Stimulated activated CD8-positive, alpha-beta memory T cell treated with anti-CD3 and anti-CD28 coated beads, Interleukin-7, amount 100 ng/mL, for 4 hours (primary cell): ENCODE measurements around the gene TSPAN18.
A peak's percentile ranks its signal among the peaks of the same experiment; 100 is the strongest.

Source experiments
- DNase-seq, 2 donors: peaks; one replicate each; pipeline ENCODE4 v3.0.0-alpha.2; 2020; ENCODE audit warnings: low read depth in 2 of 2

TSPAN18 gene

DNA sequence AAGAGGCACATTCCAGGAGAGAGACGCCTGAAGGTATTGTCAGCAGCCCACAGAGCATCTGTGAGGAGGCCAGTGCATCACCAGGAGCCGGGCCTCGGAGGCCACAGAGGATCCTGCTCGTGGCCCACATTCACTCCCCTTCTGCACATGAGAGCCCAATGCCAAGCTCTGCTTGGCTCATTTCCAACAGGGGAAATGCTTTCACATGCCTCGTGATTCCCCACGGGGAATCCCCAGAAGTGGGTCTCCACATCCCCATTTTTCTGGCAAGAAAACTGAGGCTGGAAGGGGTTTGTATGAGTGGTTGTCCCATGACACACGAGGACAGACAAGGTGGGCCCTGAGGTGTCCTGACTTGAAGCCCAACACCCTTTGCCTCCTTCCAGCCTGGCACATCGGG lies 189.6 kb downstream of the TSPAN18 start:
- DNase-seq, result no peak

DNA sequence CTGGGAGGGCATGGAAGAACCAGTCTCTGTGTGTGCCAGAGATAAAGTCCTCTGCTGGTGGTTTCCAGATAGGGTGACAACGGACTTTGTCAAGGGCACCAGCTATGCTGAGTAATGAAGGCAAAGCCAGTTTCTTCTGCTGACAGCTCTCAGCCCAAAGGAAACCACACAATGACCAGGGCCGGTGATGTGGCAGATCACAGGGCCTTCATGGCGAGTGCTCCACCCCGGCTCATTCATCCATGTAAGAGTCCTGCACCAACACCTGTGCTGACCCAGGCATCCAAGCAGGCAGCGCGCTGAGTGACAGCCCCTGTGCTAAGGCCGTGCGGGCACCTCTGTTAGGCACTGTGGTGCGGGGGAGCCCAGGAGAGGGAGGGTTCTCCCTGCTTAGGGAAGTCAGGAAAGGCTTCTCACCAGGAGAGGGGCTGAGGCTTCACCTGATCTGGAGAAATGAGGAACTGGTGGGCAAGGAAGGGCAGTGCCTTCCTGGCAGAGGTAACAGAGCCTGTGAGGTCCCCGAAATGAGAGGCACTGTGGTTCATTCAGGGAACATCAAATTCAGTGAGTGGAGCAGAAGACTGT lies 190.1 kb downstream of the TSPAN18 start:
- DNase-seq, result no peak

DNA sequence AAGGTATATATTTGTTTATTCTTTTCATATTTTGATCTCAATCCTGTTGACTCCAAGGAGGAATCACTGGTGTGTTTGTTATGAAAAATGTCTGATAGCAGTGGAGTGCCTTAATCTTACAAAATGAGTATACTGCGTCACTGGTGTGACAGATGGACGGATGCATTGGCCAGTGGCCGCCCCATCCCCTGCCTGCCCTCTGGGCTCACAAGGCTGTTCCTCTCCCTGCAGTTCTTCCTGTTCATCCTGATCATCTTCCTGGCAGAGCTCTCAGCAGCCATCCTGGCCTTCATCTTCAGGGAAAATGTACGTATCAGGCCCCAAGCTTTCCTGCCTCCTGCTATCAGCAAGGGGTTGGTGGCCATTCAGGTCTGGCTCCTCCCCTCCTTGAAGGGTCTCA lies 191.0 kb downstream of the TSPAN18 start:
- DNase-seq, result no peak

DNA sequence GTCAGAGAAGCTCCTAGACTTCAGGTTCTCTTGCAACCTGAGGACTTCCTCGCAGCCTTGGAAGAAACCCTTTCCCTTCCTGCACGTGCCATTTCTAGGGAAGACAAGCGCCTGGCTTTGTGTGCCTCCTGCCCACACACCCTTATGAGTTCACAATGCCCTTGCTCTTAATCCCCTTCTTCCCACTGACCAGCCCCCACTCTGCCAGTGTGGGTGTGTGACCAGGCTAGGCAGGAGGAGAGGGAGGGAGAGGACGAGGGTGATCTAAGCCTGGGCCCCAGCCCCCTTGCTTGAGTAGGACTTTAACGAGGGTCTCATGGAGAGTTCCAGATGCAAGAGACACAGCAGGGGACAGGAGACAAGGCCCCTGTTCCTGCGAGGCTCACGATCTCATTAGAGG lies 193.7 kb downstream of the TSPAN18 start:
- DNase-seq, result no peak

DNA sequence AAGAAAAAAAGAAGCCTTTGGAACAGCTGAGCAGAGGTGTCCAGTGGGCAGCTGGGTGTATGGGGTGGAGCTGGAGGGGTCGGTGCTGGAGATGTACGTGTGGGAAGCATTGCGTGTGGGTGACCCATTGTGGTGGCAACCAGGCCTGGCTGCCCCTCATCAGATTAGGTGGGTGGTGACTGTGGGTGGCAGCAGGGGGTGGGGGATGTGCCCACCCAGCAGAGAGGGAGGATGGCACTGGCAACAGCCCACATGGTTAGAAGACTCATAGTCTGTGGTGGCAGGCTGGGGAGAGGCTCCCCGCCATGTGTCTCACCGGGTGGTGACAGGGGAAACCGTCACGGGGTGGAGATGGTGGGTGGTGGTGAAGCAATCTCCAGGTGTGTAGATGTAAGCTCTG lies 196.4 kb downstream of the TSPAN18 start:
- DNase-seq, result no peak

DNA sequence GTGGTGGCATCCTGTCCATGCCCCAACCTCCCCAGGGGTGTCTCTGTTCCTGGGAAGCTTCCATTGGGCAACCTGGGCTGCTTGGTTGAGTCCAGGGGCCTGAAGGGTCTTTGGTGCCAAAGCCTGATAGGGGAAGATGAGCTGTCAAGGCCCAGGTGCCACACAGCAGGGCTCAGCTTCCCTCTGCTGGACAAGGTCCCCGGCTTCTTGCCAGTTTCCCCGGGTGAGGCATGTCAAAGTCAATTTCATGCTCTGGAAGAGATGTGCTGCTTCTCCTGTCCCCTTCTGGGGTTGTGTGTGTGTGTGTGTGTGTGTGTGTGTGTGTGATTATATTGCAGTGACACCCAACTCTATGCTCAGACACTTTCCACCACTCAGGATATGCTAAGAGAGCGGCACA lies 197.0 kb downstream of the TSPAN18 start:
- DNase-seq, result no peak

DNA sequence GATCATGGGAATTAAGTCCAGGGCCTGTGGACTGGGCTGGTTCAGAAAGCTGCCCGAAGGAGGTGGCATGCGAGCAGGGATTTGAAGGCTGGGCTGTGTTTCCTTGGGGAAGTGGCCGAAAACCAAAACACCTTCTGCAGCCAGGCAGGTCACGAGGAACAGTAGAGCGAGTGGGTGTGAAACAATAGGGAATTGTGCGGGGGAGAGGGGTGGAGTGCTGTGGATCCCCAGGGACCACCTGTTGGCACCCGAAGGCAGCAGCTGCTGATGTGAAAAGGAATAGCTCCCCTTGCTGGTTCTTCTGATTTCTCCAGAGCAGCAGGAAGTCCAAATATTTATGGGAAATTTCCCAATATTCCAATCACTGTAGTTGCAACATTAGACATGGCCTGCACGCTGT lies 199.3 kb downstream of the TSPAN18 start:
- no peak for DNase-seq

DNA sequence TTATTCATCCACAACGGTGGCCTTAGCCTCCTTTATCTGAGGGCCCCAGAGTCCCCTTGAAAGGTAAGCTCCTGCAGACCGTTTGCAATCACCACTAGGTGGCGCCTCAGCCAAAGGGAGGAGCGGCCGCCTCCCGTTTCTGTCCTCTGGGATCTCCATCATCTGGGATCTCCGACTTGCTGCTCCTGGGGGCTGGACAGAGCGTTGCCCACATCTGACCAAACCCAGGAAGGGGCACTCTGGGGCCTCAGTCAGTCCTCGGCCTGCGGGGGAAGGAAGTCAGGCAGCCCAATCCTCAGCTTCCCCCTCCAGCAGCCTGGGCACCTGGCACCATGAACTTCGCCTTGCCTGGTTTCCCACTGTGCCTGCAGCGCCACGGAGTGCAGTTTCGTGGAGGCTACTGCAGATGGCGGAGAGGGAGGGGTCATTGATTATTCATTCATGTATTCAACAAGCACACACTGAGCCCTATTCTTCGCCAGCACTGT lies 200.5 kb downstream of the TSPAN18 start:
- peak; percentile 18 to 27 for DNase-seq

DNA sequence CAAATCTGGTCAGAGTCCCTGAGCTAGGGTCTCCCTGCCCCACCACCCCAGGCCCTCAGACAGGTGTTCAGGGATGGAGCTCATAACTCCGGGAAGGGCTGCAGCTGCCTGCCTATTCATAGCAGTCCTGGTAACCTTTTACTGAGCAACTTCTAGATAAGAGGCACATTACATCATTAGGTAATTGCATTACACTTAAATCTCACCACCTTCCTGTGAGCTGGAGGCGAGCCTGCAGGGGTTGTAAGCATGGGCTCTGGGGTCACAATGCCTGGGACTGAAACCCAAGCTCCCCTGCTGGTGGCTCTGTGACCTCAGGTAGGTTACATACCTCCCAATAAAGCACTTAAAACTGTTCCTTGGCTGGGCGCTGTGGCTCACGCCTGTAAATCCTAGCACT lies 201.4 kb downstream of the TSPAN18 start:
- DNase-seq, result no peak

DNA sequence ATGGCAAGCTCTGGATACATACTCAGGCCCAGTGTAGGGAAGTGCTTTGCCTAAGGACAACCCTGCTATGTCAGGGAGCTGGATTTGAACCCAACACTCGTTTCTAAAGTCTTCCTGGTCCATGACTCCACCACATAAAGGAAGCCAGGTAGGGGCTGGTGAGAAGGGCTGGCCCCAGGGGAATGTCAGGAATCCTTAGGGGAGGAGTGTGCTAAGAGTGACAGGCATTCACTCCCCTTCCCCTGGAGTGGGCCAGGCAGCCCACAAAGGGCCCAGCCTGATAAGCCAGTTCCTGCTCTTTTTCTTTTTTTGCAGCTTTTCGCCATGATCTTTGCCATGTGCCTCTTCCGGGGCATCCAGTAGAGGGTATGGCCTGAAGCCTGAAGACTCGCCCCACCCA lies 202.1 kb downstream of the TSPAN18 start:
- no peak for DNase-seq

DNA sequence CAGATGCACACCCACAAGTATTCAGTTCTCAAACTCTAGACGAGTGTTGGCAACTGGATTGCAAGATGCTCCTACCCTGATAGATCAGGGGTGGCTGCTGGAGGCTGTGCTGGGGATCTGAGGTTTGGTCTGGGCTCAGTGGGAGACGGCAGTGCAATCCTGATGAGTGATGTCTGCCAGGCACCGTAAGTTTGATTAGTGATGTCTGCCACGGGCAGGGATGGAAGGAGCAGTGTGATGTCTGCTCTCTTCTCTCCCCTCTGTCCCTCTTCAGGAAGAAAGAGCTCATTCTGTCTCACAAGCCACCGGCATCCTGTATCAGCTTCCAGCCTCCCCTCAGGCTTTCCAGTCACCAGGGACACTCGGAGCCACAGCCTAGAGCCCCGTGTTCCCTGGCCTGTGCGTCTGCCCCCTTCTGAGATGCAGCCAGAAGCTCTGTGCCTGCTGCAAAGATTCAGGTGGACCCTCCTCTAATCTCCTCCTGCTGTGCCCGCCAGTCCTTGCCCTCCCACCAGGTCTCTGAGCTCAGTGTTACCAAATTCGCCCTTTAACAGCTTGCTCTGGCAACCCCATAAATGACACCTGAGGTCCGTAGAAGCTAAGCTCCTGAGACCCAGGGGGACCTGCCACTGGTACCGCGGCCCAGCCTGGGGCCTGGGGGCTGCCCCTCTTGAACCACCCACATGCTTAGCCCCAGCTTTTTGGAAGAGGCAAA lies 204.0 kb downstream of the TSPAN18 start:
- DNase-seq, result no peak

DNA sequence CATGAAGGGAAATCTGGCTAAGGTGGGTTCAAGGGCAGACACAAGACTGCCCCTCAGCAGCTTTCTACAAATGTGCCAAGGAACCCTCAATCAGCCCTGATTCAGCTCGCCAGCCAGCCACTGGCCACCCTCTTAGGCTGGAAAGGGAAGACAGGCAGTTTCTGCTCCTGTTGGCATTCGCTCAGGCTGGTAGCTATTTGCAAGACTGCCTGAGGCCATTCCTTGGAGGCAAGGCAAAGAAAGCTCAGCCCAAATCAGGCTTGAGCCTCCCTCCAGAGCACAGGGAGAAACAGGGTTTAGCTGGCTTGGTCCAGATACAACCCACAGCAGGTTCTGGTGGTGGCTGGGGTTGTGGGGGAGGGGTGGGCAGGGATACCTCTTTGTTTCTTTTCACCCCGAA lies 204.7 kb downstream of the TSPAN18 start:
- DNase-seq, result no peak

DNA sequence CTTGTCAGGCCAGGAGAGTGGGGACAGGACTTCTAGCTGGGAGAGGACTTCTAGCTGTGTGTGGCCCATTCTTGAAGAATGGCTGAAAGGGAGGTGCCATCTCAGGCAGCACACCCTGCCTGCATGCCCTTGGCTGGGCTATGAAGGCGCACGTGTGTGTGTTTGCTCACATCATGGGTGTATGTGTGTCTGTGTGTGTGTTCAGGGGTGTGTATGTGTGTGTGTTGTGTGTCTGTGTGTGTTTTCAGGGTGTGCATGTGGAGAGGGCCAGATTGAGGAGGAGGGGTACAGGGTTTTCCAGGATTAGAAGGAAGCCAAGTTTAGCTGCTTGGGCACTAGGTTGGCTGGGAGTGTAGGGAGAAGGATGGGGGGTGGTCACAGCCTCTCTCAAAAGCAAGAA lies 207.3 kb downstream of the TSPAN18 start:
- DNase-seq, result no peak

DNA sequence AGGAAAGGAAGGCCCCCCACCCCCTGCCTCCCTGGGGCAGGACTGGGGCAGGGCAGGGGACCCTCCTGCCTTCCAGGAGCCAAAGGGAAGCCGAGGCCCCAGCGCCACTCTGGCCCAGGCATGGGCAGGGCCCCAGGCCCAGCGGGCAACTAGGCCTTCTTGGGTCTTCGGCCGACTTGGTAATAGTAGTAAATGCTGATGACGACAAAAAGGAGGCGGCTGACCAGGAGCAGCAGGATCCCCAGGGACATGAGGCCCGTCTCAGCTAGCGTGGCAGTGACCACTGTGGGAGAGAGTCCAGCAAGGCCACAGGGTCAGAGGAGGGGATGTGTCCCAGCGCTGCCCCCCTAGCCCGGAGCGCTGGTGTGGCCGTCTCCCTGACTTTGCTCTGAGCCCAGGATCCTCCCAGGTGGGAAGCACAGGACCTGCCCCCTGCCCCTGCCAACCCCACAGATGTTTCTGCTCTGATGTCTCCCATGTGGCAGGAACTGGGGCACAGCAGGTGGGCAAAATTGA lies 208.0 kb downstream of the TSPAN18 start:
- DNase-seq, result no peak

DNA sequence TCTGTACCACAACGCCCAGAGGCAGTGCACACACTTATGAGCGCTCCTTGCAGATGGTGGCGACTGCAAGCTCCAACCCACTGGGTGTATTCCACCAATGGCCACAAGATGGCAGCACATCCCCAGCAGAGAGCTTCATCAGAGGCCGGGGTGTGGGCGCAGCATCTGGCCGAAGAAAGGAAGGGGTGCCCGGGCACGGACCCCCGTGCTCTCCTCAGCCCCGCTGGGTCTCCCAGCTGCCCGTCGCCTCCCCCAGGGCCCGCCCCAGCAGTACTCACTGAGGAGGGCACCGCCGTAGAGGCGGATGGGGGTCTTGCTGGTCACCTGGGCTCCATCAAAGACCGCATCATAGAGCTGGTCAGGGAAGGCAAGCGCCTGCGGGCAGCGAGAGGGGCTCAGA lies 209.8 kb downstream of the TSPAN18 start:
- peak; percentile 59 to 65 for DNase-seq

DNA sequence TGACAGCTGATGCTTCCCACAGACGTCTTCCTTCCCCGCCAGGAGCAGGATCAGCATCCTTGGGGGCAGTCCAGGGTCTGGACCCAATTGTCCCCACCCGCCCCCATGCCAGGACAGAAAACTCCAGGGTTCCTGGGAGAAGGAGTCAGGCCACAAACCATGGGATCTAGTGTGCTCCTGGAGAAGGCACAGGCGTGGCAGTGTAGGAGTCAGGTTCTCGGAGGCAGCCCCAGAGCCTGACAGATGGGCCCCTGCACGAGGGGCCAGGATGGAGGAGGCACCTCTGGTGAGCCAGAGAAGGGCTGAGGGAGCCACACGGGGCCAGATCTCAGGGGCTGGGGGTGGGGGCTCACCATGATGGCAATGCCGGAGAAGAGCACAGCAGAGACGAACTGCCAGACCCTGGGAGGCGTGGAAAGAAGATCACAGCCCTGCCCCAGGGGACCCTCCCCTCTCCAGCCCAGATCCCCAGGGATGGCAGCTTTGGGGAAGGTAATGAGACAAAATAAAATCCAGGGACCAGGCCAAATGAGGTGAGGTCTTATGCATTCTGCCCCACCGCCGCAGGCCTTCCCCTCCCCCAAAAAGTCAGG lies 210.3 kb downstream of the TSPAN18 start:
- DNase-seq, result no peak

DNA sequence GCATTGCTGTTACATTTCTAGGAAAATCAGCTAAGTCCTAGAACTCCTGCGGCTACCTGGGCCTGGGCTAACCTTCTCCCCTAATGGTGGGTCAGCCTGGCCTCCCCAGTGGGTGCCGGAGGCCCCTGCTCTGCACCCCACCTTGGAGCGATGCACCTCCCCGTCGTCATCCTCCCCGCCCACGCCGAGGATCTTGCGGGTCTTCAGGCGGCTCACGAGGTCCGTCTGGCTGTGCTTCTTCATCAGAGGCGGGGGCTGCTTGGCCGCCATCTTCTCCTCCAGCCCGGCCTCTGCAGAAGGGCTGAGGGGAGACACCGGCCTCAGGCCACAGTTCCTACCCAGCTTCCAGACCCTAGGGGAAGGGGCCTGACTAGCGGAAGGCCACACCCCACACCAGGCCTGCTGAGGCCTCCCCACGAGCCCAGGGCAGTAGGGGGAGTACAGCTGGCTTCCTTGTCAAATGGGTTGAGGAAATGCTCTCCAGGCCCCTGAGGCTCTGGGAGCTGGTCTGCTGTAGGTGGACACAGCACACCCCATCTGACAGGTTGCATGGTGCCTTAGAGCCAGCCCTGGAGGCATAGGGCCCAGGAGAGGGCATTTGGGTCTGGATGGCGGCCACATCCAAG lies 211.4 kb downstream of the TSPAN18 start:
- no peak for DNase-seq

DNA sequence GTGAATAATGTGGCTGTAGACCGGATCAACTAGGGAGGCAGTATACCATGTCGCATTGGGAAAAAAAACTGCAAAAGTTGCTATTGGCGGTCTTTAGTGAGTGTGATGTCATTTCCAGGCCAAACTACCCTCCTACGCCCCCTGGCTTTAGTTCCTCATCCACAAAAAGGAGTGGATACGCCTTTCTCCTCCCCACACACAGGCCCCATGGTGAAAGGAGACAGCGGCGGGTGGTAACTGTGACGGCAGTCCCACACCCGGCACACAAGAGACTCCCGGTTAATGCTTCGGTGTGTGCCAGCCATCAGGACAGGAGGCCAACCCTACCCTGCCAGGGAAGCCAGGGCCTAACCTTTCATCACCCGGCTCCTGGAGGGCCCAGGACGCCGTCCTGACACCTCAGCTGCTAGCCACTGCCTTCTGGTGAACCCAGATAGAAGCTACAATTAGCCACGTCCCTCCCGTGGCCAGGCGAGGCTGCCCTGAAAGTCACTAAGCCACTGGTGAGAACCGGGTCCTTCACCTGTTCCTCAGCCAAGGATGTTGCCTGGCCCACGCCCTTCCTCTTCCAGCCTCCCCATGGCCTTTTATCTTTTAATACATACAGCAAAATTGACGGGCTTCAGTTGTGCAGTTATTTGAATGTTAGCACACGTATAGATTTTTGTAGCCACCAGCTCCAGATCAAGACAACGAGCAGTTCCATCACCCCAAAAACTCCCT lies 213.1 kb downstream of the TSPAN18 start:
- no peak for DNase-seq

DNA sequence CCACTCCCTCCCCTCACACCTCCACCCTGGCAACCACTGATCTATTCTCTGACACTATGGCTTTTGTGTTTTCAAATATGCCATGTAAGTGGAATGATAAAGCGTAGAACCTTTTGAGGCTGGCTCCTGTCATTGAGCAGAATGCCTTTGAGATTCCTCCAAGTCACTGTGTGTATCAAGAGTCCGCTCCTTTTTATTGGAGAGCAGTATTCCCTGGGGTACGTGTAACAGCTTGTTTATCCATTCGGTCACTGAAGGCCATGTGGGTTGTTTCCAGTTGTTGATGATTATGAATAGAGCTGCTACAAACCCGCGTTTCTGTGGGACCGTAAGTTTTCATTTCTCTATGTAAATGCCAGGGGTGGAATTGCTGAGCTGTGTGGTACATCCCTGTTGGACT lies 213.6 kb downstream of the TSPAN18 start:
- DNase-seq, result no peak

DNA sequence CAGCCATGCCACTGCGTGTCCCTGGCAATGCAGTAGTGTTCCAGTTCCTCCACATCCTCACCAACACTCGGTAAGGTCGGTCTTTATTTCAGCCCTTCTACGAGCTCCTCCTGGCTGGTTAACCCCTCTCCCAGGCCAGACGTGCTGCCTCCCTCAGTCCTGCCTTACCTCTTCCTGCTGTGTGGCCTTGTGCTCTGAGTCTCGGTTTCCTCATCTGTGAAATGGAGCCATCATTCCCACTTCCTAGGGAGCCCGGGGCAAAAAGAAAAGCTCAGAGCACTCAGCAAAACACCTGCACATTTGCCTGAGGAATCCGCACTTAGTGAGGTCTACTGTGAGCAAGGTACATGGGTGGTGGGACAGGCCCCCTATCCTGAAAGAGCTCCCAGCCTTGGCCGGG lies 214.1 kb downstream of the TSPAN18 start:
- no peak for DNase-seq

DNA sequence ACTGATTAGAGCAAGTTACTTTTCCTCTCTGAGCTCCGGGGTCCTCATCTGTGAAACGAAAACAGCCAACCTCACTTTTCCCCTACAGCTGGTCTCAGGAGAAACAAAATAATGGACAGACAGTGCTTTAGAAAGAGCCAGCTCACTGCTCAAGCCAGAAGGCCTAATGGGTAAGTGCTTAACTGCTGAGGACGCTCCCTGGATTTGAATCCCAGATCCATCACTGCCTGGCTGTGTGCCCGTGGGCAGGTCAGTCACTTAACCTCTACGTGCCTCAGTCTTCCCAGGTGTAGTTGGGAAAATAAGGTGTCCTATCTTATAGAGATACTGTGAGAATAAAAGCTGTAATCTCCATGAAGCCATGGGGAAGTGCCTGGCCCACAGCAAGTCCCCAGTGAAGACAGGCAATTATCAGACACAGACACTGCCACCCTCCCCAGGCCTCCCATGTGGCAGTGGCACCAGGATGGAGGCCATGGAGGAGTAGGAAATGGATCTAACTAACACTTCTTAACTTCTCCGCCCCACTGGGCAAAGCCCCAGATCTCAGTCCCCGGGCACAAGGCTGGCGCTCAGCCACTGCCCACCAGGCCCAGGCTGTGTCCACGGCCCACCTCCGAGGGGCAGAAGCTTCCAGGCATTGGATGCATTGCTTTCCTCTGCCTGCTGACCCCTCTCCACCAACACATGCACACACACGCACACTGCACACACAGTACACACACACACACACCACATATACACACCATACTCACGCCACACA lies 214.7 kb downstream of the TSPAN18 start:
- DNase-seq, result no peak
